GM12873 (cell line): ENCODE results near the gene PEDS1.

Experiments
- TF ChIP-seq, protein P1 (sequence below): IDR thresholded peaks from 2 replicates; pipeline ENCODE4 v1.5.1; 2012; ENCODE audit warnings: low read depth, mild to moderate bottlenecking, moderate library complexity, low read length, control low read depth; ENCODE audit not compliant: insufficient read depth; ENCODE audit errors: missing control alignments

PEDS1 gene

DNA sequence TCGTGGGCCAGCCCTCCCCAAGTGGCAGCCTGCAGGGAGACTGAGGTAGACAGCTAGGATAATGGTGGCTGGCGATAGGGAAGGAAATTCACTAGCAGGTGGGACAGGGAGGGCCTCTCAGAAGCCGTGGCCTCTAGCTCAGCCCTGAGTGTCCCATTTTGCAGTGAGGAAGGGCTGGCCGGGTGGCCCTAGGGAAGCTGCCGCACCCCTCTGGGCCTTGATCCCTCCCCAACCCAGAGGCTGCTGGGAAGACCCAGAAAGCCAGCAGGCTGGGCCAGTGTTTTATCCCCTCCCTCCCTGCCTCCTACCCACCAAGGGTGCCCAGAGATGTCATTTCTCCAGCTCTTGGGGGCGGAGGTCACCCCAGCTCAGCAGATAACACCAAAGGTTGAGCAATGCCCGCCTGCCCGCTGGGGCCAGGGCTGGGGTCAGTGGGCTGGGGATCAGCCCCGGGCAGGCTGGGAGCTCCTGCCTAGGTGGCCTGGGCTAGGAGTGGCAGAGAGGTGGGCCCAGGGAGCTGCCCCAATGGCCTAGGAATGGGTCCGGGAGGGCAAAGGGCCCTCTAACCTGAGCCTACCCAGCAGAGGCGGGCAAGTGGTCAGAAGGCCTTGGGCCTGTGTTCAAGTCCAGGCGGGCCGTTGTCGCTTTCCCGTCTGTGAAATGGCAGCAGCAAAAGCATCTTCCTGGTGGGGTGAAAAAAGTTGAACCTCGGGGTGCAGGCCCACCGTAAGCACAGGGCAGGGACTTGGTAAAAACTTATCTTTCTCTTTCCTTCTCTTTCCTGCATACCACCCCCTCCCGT lies 35.6 kb upstream of the PEDS1 start:
- TF ChIP-seq, protein P1, sequence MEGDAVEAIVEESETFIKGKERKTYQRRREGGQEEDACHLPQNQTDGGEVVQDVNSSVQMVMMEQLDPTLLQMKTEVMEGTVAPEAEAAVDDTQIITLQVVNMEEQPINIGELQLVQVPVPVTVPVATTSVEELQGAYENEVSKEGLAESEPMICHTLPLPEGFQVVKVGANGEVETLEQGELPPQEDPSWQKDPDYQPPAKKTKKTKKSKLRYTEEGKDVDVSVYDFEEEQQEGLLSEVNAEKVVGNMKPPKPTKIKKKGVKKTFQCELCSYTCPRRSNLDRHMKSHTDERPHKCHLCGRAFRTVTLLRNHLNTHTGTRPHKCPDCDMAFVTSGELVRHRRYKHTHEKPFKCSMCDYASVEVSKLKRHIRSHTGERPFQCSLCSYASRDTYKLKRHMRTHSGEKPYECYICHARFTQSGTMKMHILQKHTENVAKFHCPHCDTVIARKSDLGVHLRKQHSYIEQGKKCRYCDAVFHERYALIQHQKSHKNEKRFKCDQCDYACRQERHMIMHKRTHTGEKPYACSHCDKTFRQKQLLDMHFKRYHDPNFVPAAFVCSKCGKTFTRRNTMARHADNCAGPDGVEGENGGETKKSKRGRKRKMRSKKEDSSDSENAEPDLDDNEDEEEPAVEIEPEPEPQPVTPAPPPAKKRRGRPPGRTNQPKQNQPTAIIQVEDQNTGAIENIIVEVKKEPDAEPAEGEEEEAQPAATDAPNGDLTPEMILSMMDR = no peak

DNA sequence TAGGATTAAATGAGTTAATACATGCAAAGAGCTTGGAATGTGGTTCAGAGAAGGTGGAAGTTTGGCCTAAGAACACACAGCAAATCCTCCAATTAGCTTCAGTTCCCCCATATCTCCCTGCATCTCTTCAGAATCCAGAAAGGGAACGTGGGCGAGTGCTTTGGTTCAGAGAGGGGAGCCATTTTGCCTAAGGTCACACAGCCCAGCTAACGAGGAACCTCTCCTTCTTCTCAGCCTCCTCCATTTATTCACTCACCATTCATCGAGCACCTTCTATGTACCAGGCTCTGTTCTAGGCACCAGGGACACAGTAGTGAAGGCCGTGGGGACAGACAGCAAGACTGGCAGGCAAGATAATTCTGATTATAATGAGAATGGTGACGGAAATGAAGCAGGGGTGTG lies 34.8 kb upstream of the PEDS1 start:
- TF ChIP-seq, protein P1 = no peak

DNA sequence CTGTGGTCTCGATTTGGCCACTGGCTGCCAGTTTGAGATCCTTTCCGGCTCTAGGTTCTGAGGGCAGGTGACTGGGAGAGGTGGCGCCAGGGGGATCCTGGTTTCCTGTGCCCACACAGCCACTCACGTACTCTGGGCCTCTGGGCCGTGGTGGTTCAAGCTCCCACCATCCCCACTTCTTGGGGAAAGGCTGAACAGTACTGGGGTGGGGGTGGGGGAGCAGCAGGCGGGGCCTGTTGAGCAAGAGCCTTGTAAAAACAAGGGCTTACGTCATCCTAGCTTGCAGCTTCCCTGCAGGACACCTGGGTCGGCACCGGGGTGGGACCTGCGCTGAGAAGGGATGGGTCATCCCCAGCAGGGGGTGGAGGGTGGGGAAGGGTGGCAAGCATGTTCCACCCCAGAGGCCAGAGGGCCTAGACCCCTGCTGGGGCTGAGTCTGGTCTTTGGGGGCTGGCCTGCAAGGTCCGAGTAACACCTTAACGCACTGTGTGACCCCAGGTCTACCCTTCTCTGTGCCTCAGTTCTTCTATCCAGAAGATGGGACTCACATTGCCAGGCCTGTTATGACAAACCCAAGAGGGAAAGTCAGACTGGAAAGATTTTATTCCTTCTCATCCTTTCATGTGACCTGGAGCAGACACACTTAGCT lies 34.0 kb upstream of the PEDS1 start:
- TF ChIP-seq, protein P1 = no peak

DNA sequence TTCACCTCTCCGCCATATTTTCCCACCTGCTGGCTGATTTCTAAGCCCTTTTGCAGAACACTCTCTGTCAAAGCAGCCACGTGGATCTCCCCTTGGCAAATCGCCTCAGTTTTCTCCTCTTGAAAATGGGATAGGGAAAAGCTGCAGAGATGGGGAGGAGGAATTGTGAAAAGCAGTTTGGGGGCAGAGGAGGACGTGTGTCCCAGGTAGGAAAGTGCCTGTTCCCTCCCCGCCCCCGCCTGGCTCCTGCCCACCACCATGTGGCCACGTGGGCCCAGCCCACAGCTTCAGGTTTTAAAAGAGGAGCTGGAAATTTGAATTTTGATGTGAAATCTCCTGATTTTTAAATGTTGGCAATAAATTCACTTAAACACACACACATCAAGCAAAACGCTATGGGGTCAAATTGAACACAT lies 33.5 kb upstream of the PEDS1 start:
- TF ChIP-seq, protein P1 = peak; percentile 4

DNA sequence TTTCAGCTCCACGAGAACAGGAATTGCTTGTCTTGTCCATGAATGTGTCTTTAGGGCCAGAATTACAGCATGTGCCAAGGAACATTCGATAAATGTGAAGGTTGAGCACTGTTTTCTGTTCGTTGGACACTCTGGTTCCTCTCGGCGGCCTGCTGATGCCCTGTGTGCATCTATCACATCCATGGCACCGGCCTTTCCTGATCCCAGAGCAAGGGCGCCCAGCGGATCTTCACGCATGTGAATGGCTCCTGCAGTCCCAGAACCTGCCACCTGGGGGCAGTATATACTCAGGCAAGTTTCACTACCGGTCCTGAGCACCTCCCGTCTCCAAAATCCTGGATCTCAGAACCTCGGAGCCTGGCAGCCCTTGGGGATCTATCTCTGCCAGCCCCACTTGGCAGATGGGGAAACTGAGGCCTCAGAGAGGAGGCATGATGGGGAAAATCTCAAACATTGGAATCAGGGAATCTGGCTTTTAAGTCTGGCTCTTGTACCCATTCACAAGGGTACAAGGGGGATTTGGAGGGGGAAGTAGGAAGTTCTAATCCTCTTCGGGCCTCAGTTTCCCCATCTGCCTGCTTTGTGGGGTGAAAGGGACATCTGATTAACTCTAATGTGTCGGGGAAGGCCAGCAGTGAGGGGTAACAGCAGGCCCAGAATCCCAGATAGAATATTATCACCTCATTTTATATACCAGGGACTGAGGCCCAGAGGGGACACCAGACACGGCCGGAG lies 32.8 kb upstream of the PEDS1 start:
- TF ChIP-seq, protein P1 = peak; percentile 96

DNA sequence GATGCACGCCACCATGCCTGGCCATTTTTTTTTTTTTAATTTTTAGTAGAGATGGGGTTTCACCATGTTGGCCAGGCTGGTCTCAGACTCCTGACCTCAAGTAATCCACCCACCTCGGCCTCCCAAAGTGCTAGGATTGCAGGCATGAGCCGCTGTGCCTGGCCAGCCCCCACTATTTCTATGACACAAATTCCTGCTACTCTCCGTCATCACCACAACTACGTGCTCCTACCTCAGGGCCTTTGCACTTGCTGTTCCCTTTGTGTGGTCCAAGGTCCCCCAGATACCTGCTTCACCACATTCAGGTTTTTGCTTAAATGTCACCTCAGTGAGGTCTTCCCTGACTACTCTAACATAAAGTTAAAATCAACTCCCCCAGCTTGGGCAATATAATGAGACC lies 31.9 kb upstream of the PEDS1 start:
- TF ChIP-seq, protein P1 = no peak

DNA sequence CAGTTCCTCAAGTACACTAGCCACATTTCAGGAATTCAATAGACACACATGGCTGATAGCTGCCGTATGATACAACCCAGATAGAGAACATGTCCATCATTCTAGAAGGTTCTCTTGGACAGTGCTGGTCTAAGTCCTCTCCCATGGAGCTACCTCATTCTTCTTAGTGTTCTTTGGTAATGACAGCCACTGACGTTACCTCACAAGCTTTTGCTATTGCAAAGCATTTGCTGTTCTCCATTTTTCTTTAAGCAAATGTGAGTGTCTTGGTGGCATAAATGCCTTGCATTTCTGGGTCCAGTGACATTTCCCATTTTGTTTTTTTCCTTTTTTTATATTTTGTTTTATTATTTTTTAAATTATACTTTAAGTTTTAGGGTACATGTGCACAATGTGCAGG lies 28.8 kb upstream of the PEDS1 start:
- TF ChIP-seq, protein P1 = no peak
